Dedifferentiated amniotic fluid mesenchymal stem cell (primary cell): ENCODE data around the gene NUDT14.

Experiments
- DNase-seq: peaks from one replicate; pipeline ENCODE4 v3.0.0-alpha.2; 2016; ENCODE audit errors: extremely low spot score

NUDT14 gene

DNA sequence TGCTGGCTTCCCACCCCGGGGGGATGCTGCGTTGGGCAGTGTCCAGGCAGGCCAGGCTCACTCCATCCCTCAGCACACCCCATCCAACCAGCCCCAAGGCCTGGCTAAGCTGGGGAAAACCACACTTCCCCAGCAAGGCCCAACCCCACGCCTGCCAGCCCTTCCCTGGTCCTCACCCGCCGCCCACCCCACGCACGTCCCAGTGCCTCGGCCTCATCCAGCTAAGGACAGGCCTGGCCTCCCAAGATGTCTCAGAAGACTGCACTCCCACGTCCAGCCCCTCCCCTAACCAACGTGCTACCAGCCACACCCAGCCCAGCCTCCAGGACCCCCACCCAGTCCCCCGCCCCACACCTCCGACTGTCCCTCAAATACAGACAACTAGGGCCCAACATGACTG, 22.3 kb downstream of the NUDT14 start:
- no peak for DNase-seq

DNA sequence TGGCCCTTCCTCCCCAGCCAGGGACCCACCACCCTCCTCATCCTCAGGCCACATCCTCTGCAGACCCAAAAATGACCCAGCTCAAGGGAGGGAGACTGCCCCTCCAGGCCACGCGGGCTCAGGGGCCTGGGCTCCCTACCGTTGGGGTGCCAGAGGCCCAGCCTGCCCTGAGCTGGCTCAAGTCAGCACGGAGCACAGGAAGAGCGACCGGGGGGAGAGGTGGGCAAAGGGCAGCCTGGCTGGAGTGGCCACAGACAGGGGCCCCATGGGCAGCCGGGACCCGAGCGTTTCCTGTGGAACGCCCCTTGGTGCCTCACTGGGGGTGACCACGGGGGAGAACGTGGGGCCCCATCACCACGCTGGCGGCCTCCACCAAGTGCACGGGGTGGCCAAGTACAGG, 23.2 kb downstream of the NUDT14 start:
- DNase-seq = no peak

- no peak for DNase-seq
These were observed 24.4 kb downstream of the NUDT14 start for GRCh38 chr14:105156414-105157375.

DNA sequence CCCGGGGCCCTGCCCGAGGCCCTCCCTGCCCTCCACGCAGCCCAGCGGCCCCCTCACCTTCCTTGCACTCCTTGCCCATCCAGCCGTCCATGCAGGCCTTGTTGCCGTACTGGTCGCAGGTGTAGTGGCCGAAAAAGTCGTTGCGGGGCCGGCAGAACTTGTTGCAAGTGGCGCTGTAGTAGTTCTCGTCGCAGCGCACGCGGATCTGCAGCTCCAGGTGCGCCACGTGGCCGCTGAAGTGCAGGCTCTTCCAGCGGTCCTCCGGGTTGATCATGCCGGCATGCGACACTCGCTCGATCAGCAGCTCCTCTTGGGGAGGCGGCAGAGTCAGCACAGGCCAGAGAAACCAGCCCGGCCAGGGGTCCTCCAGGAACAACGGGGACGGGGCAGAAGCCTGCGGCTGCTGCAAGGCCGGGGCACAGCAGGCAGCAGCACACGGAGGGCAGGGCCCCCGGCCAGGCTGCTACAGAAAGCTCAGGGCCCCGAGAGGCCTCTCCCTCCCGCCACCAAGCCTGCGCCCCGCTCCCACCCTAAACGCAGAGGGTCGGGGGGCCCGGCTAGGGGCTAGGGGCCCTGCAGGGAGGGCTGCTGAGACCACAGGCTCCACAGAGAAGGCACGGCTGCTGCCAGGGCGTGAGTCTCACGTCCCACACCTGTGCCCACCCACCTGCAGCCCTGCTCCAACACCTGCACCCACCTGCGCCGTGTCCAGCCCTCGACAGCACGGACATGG, 25.3 kb downstream of the NUDT14 start:
- DNase-seq = no peak

DNA sequence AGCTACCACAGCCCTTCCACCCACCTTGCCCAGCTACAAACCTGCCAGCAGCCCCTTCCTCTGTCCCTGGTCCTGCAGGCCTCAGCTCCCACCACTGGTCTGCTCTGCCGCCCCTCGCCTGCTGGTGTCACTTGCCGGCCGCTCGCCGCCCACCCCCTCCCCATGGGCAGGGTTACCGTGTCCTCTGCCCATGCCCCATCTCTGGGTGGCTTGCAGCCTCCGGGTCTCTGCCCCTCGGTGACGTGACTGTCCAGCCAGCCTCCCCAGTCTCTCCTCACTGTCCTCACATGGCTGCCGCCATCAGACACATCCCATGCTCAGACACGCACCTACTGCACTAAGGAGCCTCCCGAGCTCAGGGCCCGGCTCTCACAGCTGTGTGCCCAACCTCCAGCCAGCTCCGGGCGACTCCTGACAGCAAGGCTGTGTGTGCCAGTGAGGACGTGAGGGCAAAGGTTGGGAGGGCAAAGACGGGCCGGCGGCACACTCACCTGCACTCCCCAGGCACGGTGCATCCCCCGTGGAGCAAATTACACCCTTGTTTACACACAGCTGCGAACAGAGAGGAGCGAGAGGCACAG, 26.0 kb downstream of the NUDT14 start:
- no peak for DNase-seq

DNA sequence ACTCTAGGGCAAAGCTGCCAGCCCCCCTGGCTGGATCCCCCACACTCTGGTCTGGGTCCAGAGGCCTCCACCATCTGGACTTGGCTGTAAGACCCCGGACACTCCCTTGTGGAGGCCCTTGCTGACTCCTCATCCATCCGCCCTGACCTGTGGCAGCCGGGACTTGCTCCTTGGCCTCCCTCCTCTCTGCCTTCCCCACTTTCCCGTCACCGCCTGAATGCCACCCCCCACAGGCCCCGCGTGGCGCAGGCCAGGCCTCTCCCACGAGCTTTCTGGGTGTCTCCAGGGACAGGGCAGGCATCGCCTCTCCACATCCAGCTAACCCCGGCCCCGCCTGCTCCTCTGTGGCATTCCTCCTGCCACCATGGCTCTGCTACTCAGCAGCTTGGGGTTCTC, 26.6 kb downstream of the NUDT14 start:
- no peak for DNase-seq

GRCh38 chr14:105153739-105154475, 27.2 kb downstream of the NUDT14 start:
- no peak for DNase-seq

DNA sequence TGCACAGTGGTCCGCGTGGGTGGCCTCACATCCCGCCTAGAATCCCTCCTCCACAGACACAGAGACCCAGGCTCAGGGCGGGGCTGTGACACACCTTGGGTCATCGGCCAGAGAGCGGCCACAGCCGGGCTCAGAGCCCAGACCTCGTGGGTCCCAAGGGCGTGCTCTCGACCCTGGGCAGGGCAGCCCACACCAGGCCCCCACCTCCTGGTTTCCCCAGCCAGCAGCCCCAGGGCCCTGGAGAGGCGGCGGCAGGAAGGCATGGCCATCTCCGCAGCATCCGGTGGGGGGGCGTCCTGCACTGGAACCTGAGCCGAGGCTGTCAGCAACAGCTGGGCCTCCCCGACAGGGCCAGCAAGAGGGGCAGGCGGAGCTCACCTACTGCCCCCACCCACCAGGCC, 27.8 kb downstream of the NUDT14 start:
- no peak for DNase-seq

DNA sequence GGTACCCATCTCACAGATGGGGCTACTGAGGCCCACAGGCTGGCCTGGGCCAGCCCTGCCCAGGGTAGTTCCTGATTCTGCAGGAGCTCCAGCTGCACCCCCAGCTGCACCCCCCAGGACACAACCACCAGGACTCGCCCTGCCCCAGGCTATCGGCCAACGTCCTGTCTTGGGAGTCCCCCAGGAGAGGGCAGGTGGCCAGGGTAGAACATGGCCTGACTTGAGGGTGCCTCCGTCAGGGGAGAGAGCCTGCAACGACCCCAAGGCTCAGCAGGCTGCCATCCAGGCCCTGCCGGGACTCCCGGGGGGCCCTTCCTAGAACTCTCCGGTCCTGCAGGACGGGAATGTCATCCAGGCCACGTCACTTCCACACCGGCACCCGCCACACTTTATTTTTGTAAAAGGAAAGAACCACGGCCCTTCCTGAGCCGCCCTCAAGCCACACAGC, 28.3 kb downstream of the NUDT14 start:
- no peak for DNase-seq

DNA sequence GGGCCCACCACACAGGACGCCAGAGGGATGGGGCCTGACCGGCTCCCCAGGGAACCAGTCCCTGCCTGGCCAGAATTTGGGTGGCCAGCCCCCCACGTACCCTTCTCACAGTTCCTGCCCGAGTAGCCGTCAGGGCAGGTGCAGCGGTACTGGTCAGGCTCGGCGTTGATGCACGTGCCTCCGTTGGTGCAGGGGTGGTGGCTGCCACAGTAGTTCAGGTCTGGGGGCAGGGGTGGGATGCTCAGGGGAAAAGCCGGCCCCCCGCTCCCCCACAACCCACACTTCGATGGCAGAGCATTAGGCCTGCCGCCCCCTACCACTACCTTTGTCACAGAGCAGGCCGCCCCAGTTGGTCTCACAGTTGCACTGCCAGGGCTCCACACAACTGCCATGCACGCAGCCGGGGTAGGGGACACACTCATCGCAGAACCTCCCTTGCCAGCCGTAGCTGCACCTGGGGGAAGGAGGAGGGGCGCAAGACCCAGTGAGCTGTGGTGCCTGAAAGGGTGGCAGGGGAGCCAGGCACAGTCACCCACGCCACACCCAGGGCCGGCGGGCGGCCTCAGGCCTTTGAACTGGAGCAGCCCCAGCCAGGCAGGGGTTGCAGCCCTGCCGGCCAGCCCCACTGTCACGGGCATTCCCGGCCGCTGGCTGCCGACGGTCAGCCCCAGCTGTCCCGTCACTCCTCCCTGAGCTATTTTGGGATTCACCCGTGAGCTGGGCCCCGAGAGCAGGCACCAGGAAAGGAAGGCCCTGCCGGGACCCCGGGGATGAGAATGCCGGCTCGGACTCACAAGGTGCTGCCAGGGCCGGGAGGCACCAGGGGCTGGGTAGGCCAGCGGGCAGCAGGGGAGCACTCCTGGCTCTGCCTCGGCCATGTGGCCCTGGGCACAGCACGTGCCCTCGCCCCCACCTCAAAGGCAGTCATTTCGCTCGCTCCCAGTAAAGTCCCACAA, 29.0 kb downstream of the NUDT14 start:
- no peak for DNase-seq

GRCh38 chr14:105151084-105151837, 29.9 kb downstream of the NUDT14 start:
- DNase-seq = no peak

- DNase-seq = no peak
These were observed 30.6 kb downstream of the NUDT14 start for GRCh38 chr14:105150368-105151083.

GRCh38 chr14:105150026-105150367, 31.1 kb downstream of the NUDT14 start:
- no peak for DNase-seq

GRCh38 chr14:105149146-105149781, 31.8 kb downstream of the NUDT14 start:
- DNase-seq = no peak

DNA sequence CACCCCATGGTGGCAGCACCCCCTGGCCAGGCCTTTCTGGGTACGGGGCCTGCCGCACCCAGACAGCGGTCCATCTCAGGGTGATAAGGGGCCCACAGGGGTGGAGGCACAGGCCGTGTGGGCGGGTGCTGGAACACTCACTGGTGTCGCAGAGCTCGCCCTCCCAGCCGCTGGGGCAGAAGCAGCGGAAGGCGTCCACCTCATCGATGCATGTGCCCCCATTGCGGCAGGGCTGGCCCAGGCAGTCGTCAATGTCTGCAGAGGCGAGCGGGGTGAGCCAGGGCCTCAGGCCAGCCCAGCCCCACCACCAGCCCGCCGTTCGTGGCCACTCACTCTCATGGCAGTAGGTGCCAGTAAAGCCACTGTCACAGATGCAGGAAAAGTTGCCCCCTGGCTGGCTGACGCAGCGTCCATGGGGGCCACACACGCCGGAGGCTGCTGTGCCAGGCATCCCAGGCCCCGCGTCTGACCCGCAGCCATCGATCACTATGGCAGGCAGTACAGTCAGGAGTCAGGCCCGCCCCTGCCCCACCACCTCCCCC, 32.4 kb downstream of the NUDT14 start:
- no peak for DNase-seq

DNA sequence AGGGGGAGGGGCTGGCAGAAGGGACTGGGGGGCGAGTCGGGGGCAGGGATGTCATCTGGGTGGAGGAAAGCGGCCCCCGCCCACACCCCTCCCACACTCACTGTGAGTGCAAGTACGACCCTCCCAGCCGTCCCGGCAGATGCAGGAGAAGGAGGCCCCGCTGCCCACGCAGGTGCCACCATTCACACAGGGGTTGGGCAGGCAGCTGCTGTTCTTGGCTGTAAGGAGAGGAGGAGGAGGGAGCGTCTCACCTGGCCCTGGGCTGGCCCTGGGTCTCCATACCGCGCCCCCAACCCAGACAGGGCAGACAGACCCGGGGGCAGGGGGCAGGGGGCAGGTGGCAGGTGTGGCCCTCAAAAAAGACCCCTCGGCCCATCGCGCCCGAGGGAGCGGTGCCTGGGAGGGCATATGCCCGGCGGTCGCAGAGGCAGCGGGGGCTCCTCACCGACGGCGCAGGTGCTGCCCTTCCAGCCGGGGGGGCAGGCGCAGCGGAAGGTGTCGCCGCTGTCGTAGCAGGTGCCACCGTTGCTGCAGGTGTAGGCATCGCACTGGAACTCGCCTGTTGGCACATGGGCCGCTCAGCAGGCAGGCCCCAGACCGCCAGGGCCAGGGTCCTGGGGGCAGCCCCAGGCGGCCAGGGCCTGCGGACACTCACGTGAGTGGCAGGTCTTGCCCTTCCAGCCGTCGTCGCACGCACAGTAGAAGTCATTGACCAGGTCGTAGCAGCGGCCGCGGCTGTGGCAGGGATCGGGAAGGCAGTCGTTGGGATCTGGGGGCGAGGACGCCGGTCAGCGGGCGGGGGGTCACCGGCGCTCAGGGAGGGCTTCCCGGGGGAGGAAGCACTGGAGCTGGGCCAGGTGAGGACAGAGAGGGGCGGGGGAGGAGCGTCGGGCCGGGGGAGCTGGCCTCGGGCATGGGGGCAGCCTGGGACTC, 33.2 kb downstream of the NUDT14 start:
- no peak for DNase-seq

GRCh38 chr14:105146976-105147635, 34.0 kb downstream of the NUDT14 start:
- no peak for DNase-seq
